Smooth muscle cell (in vitro differentiated cells): Measurements from ENCODE around the gene HPGD. TPM values are rescaled to one million over a fixed set of nuclear protein-coding genes. Genes with fewer than 3 reads are reported as not detected.

ENCODE experiments used
- DNase-seq: peaks from one replicate; lab custom pipeline; 2025; ENCODE audit not compliant: unreplicated experiment; lab: John Stamatoyannopoulos, UW
- H2AFZ ChIP-seq: fragments of 200-600 bp; sonication (generic); 2 replicates; pipeline ENCODE4 v1.6.0; 2016; ENCODE audit warnings: antibody characterized with exemption, low read depth, mild to moderate bottlenecking
- H3F3A ChIP-seq: fragments of 200-600 bp; sonication (generic); 2 replicates; pipeline ENCODE4 v1.6.0; 2017; ENCODE audit warnings: antibody characterized with exemption, low read depth
- H3K27ac ChIP-seq: fragments of 200-600 bp; sonication (generic); 2 replicates; pipeline ENCODE4 v1.5.1; 2016; ENCODE audit warnings: low read depth, mild to moderate bottlenecking
- H3K27me3 ChIP-seq: fragments of 200-600 bp; sonication (generic); 2 replicates; pipeline ENCODE4 v1.6.1; 2016; ENCODE audit warnings: low read depth, mild to moderate bottlenecking
- H3K36me3 ChIP-seq: fragments of 200-600 bp; sonication (generic); 2 replicates; pipeline ENCODE4 v1.5.1; 2016; ENCODE audit warnings: low read depth
- H3K4me1 ChIP-seq: fragments of 200-600 bp; sonication (generic); 2 replicates; pipeline ENCODE4 v1.5.1; 2016; ENCODE audit warnings: low read depth
- H3K4me2 ChIP-seq: fragments of 200-600 bp; sonication (generic); 2 replicates; pipeline ENCODE4 v1.6.0; 2016; ENCODE audit warnings: mild to moderate bottlenecking
- H3K4me3 ChIP-seq: fragments of 200-600 bp; sonication (generic); 2 replicates; pipeline ENCODE4 v1.5.1; 2016; ENCODE audit warnings: mild to moderate bottlenecking
- H3K79me2 ChIP-seq: fragments of 200-600 bp; sonication (generic); 2 replicates; pipeline ENCODE4 v1.6.0; 2016; ENCODE audit warnings: low read depth, mild to moderate bottlenecking
- H3K9ac ChIP-seq: fragments of 200-600 bp; sonication (generic); 2 replicates; pipeline ENCODE4 v1.6.0; 2016; ENCODE audit warnings: low read depth
- H3K9me3 ChIP-seq: fragments of 200-600 bp; sonication (generic); replicated peaks from 2 replicates; pipeline ENCODE4 v1.5.1; 2016; ENCODE audit warnings: low read depth
- H4K20me1 ChIP-seq: fragments of 200-600 bp; sonication (generic); 2 replicates; pipeline ENCODE4 v1.6.0; 2016; ENCODE audit warnings: low read depth
- CTCF ChIP-seq: fragments of 200-600 bp; sonication (generic); IDR thresholded peaks from 2 replicates; pipeline ENCODE4 v1.5.1; 2017; ENCODE audit warnings: borderline replicate concordance, mild to moderate bottlenecking, antibody characterized with exemption; ENCODE audit not compliant: insufficient read depth, poor library complexity, severe bottlenecking
- WGBS: methylation state at CpG from one replicate; pipeline ENCODE4 v1.1.7; 2016; ENCODE audit warnings: low lambda C conversion rate; 5-methylcytosine and 5-hydroxymethylcytosine counted together
- polyA plus RNA-seq: library from polyadenylated mRNA; unstranded; fragments of >200 nt; fragmentation: Nextera tagmentation; extraction: Ambion mirVana; gene quantifications from 2 replicates; pipeline ENCODE4 v1.2.1, GENCODE V29; 2016
- total RNA-seq: library from RNA; depleted of rRNA; stranded (reverse); fragments of >200 nt; gene quantifications from 2 replicates; pipeline ENCODE4 v1.2.3, GENCODE V29; 2014

The HPGD gene
- total and polyA plus RNA-seq, 2 experiments from 2014 or later: 0.97 to 20.0 TPM

- H3K27me3 ChIP-seq: no peaks in the 10 kb centered on the region
- no peak overlapping the region for H3K4me3 ChIP-seq
- no peak for TF ChIP-seq CTCF
- H3K27ac ChIP-seq: no peak overlapping the region
- H3K36me3 ChIP-seq: no peaks in the 10 kb centered on the region
- DNase-seq: no peak
- H3K4me2 ChIP-seq: no peak overlapping the region
- no peaks in the 10 kb centered on the region for H3K79me2 ChIP-seq
- no peaks in the 10 kb centered on the region for H3F3A ChIP-seq
- H4K20me1 ChIP-seq: no peaks in the 10 kb centered on the region
- 19% methylated on average over 2 of the region's 2 CpGs for WGBS
- H3K9ac ChIP-seq: no peak overlapping the region
- H3K9me3 ChIP-seq: no peaks in the 10 kb centered on the region
- H3K4me1 ChIP-seq: no peaks in the 10 kb centered on the region
- H2AFZ ChIP-seq: no peak overlapping the region
These were observed 39.3 kb upstream of the HPGD start for GRCh38 chr4:174561560-174561959.

GRCh38 chr4:174559894-174560293 is 37.6 kb upstream of the HPGD start:
- no peak for DNase-seq
- WGBS: 46% methylated on average over 2 of the region's 2 CpGs
- no peaks in the 10 kb centered on the region for H3K36me3 ChIP-seq
- H4K20me1 ChIP-seq: no peaks in the 10 kb centered on the region
- no peak overlapping the region for H3K4me2 ChIP-seq
- H3K9ac ChIP-seq: no peak overlapping the region
- H3K4me3 ChIP-seq: no peak overlapping the region
- no peaks in the 10 kb centered on the region for H3K4me1 ChIP-seq
- no peak overlapping the region for H2AFZ ChIP-seq
- no peak overlapping the region for H3K27ac ChIP-seq
- no peaks in the 10 kb centered on the region for H3F3A ChIP-seq
- TF ChIP-seq CTCF: no peak
- no peaks in the 10 kb centered on the region for H3K9me3 ChIP-seq
- H3K27me3 ChIP-seq: no peaks in the 10 kb centered on the region
- no peaks in the 10 kb centered on the region for H3K79me2 ChIP-seq

GRCh38 chr4:174555789-174556630 is 33.7 kb upstream of the HPGD start:
- Histone ChIP-seq H3K79me2 (no peaks in the 10 kb centered on the region), H3K9ac (no peak overlapping the region), H3K27ac (no peak overlapping the region), H4K20me1 (no peaks in the 10 kb centered on the region), H3K4me1 (no peaks in the 10 kb centered on the region), H3F3A (no peaks in the 10 kb centered on the region), H2AFZ (no peak overlapping the region), H3K9me3 (no peaks in the 10 kb centered on the region), H3K4me2 (no peak overlapping the region), H3K36me3 (no peaks in the 10 kb centered on the region), H3K27me3 (no peaks in the 10 kb centered on the region), H3K4me3 (no peak overlapping the region)
- 72% methylated on average over 4 of the region's 4 CpGs for WGBS
- no peak for TF ChIP-seq CTCF
- no peak for DNase-seq

GRCh38 chr4:174554231-174554728 is 32.0 kb upstream of the HPGD start:
- Histone ChIP-seq H3F3A (no peaks in the 10 kb centered on the region), H3K4me1 (no peaks in the 10 kb centered on the region), H3K9ac (no peak overlapping the region), H3K27ac (no peak overlapping the region), H3K9me3 (no peaks in the 10 kb centered on the region), H2AFZ (no peak overlapping the region), H4K20me1 (no peaks in the 10 kb centered on the region), H3K27me3 (no peaks in the 10 kb centered on the region), H3K4me2 (no peak overlapping the region), H3K36me3 (no peaks in the 10 kb centered on the region), H3K4me3 (no peak overlapping the region), H3K79me2 (no peaks in the 10 kb centered on the region)
- TF ChIP-seq CTCF: no peak
- DNase-seq: no peak
